Lower leg skin (tissue), 4 donors: ENCODE measurements around the gene CLEC2A. TPM values are rescaled to one million over a fixed set of nuclear protein-coding genes. Genes with fewer than 3 reads are reported as not detected.
"Not testable (repeated sequence)": the region's sequence is repeated elsewhere in the genome, so short reads cannot be mapped to it uniquely, and the experiment has no call there.

Experiments used
- DNase-seq, 2 donors: peaks; one replicate each; pipeline ENCODE4 v3.0.0-alpha.2; 2019; ENCODE audit warnings: low spot score in 2 of 2
- H3K4me3 ChIP-seq: fragments of 200-600 bp; sonication (generic); 2 replicates; pipeline ENCODE4 v1.5.1; 2017; ENCODE audit warnings: mild to moderate bottlenecking, low read depth; ENCODE audit not compliant: poor library complexity, severe bottlenecking
- POLR2A ChIP-seq, 2 donors: fragments of 450-650 bp; IDR thresholded peaks; one replicate each; pipeline ENCODE4 v1.6.1; 2016 to 2017; ENCODE audit warnings: antibody characterized with exemption in 2 of 2, mild to moderate bottlenecking in 1 of 2, moderate library complexity in 1 of 2
- WGBS, 2 donors: methylation state at CpG; one replicate each; pipeline ENCODE4 v1.1.5; 2018; 5-methylcytosine and 5-hydroxymethylcytosine counted together
- intact Hi-C: fragments of 100-400 bp; cut with DNase I; formaldehyde crosslinking; loops from one replicate; pipeline ENCODE4 v1.15.0; 2023; ENCODE audit warnings: low total_unique reads
- total RNA-seq, 4 donors: library from RNA; depleted of rRNA; stranded (reverse); fragments of >200 nt; gene quantifications; one replicate each; pipeline ENCODE4 v1.1.0, GENCODE V29; 2016
- TF ChIP-seq, protein P1 (sequence below), 3 donors: fragments of 450-650 bp; IDR thresholded peaks; one replicate each; pipeline ENCODE4 v1.5.1; 2016; ENCODE audit warnings: antibody characterized with exemption in 3 of 3, mild to moderate bottlenecking in 3 of 3, moderate library complexity in 2 of 3

CLEC2A gene, protein sequence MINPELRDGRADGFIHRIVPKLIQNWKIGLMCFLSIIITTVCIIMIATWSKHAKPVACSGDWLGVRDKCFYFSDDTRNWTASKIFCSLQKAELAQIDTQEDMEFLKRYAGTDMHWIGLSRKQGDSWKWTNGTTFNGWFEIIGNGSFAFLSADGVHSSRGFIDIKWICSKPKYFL
- 10 to 100 TPM; 60.8 to 80.5 (median 68.4) TPM for total RNA-seq

DNA sequence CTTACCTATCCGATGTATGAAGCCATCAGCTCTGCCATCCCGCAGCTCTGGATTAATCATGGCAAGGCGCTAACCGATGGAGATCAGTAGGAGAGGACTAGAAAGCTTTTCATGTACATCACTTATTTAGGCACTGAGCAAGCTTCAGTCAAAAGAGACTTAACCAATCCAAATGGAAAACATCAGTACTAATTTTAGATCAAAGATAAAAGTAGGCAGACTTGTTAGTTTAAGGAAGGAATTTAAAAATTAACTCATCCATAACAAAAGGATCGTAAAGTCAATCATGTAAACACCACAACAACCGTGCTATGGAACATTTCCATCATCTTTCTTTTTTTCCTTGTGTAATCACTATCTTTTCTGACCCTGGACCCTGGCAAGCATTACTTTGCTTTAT is at the start of gene CLEC2A:
TSS of gene CLEC2A (minus strand) at position 101 of the 400 bp plus-strand sequence. CDS start at position 60, 41 bp downstream.
- no peak within 1 kb of the TSS for H3K4me3 ChIP-seq
- TF ChIP-seq, protein P1, sequence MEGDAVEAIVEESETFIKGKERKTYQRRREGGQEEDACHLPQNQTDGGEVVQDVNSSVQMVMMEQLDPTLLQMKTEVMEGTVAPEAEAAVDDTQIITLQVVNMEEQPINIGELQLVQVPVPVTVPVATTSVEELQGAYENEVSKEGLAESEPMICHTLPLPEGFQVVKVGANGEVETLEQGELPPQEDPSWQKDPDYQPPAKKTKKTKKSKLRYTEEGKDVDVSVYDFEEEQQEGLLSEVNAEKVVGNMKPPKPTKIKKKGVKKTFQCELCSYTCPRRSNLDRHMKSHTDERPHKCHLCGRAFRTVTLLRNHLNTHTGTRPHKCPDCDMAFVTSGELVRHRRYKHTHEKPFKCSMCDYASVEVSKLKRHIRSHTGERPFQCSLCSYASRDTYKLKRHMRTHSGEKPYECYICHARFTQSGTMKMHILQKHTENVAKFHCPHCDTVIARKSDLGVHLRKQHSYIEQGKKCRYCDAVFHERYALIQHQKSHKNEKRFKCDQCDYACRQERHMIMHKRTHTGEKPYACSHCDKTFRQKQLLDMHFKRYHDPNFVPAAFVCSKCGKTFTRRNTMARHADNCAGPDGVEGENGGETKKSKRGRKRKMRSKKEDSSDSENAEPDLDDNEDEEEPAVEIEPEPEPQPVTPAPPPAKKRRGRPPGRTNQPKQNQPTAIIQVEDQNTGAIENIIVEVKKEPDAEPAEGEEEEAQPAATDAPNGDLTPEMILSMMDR (IDR thresholded peaks at IDR 0.05): no peak
- no peak for TF ChIP-seq POLR2A (IDR thresholded peaks at IDR 0.05)
- DNase-seq: no peak
- 48 to 63% methylated on average over 6 of the region's 6 CpGs for WGBS, 2 donors
- intact Hi-C loops: no loop called here

DNA sequence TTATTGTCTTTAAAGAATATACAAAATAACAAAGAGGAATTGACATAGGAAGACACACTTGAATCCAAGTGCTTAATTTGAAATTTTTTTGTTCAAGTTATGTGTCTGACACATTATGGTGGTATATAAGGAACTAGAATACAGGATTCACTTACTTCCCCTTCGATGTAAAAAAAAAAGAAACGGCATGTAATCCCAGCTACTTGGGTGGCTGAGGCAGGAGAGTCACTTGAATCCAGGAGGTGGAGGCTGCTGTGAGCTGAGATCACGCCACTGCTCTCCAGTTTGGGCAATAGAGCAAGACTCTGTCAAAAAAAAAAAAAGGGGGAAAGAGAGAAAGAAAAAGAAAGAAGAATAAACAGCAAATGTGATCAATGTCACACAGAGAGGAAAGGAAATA is 48.0 kb upstream of the CLEC2A start:
- DNase-seq: no peak
- H3K4me3 ChIP-seq: no peak overlapping the region
- TF ChIP-seq, protein P1 (IDR thresholded peaks at IDR 0.05): no peak
- no peak for TF ChIP-seq POLR2A (IDR thresholded peaks at IDR 0.05)
- 72 to 87% methylated on average over 3 of the region's 3 CpGs for WGBS, 2 donors
- intact Hi-C loops: no loop called here

DNA sequence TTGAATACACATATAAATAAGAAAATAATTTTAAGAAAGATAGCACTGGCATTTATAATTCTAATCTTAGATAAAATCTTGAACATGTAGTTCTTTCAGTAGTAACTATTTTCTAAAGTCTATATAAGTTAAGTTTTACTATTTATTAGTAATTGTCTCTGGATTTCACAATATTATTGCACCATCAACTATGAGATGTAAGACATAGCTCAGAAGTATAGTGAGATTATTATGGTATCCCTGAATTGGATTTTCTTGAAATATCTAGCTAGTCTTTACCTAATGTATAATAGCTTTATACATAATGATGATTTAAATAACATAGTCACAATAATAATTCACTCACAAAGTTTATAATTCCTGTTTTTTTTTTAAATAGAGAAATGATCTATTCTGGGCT is 45.7 kb upstream of the CLEC2A start:
- no peak for DNase-seq
- TF ChIP-seq, protein P1 (IDR thresholded peaks at IDR 0.05): no peak
- TF ChIP-seq POLR2A (IDR thresholded peaks at IDR 0.05): no peak
- H3K4me3 ChIP-seq: no peak overlapping the region
- intact Hi-C loops: no loop called here

DNA sequence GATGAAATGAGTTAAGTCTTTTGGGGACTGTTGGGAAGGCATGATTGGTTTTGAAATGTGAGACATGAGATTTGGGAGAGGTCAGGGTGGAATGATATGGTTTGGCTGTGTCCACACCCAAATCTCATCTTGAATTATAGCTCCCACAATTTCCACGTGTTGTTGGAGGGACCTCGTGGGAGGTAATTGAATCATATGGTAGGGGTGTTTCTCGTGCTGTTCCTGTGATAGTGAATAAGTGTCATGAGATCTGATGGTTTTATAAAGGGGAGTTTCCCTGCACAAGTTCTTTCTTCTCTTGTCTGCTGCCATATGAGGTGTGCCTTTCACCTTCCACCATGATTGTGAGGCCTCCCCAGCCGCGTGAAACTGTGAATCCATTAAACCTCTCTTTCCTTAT is 44.5 kb upstream of the CLEC2A start:
- DNase-seq, H3K4me3 ChIP-seq, intact Hi-C loops: not testable (repeated sequence)
- WGBS, 2 donors: 64 to 66% methylated on average over 5 of the region's 5 CpGs

DNA sequence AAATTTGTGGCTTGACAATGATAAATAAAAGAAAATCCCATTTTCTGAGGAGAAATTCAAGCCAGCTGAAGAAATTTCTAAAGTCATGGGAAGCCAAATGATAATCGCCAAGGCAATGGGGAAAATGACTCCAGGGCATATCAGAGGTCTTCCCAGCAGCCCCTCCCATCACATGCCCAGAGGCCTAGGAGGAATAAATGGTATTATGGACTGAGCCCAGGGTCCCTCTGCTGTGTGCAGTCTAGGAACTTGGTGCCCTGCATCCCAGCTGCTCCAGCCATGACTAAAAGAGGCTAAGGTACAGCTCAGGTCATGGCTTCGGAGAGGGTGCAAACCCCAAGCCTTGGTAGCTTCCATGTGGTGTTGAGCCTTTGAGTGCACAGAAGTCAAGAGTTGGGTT is 43.4 kb upstream of the CLEC2A start:
- 86% methylated on average over 2 of the region's 2 CpGs for WGBS, 2 donors
- no peak for TF ChIP-seq POLR2A (IDR thresholded peaks at IDR 0.05)
- TF ChIP-seq, protein P1 (IDR thresholded peaks at IDR 0.05): no peak
- DNase-seq: no peak
- intact Hi-C loops: no loop called here
- no peak overlapping the region for H3K4me3 ChIP-seq

DNA sequence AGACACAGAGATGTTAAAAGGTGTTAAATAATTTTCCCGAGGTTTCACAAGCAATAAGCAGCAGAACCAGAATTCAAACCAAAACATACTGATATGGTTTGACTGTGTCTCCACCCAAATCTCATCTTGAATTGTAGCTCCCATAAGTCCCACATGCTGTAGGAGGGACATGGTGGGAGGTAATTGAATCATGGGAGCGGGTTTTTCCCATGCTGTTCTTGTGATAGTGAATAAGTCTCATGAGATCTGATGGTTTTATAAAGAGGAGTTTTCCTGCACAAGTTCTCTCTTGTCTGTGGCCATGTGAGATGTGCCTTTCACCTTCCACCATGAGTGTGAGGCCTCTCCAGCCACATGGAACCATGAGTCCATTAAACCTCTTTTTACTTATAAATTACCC is 42.6 kb upstream of the CLEC2A start:
- 91 to 93% methylated on average over 2 of the region's 2 CpGs for WGBS, 2 donors
- DNase-seq, intact Hi-C loops, H3K4me3 ChIP-seq: not testable (repeated sequence)

DNA sequence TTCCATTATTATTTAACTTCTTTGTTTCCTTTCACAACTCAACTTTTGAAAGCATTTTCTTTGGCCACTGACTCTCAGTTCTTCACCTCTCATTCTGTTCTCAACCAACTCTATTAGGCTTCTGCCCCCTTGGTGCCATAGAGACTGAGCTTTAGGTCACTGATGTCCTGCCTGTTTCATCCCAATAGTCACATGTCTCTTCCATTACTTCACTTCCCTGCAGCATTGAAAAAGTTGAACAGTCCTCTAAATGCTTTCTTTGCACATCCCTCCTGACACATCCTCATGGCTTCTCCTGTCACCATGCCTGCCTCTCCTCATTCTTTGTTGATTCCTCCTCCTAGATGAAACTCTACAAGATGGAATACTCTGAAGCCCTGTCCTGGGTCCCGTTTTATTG is 41.8 kb upstream of the CLEC2A start:
- intact Hi-C loops: no loop called here
- 77 to 80% methylated on average over 1 of the region's 1 CpG for WGBS, 2 donors
- H3K4me3 ChIP-seq: no peak overlapping the region

More for the DNA sequence above, 41.8 kb upstream of the CLEC2A start:
- TF ChIP-seq POLR2A (IDR thresholded peaks at IDR 0.05): no peak
- TF ChIP-seq, protein P1 (IDR thresholded peaks at IDR 0.05): no peak
- no peak for DNase-seq
